Gastrocnemius medialis (tissue), 4 donors: ENCODE results near the gene DIRAS2. TPM values are rescaled to one million over a fixed set of nuclear protein-coding genes. Genes with fewer than 3 reads are reported as not detected.

ENCODE experiments used
- ATAC-seq, 2 donors: fragments of 150-250 bp; one replicate each; pipeline ENCODE4 v1.9.1; 2016
- DNase-seq, 2 donors: peaks; one replicate each; pipeline ENCODE4 v3.0.0-alpha.2; 2019
- H3K27ac ChIP-seq, 4 donors: fragments of 200-600 bp; sonication (generic); 1 replicate in 1 of 4; 2 replicates in 3 of 4; pipeline ENCODE4 v1.5.1; 2016 to 2018; ENCODE audit warnings: mild to moderate bottlenecking in 2 of 4, moderate library complexity in 1 of 4
- H3K27me3 ChIP-seq, 3 donors: fragments of 200-600 bp; sonication (generic) in 2 of 3; 1 replicate in 1 of 3; 2 replicates in 2 of 3; pipeline versions ENCODE4 v1.5.1 to v1.6.0; 2016 to 2019; ENCODE audit warnings: mild to moderate bottlenecking in 1 of 3, moderate library complexity in 1 of 3
- H3K36me3 ChIP-seq, 2 donors: fragments of 200-600 bp; sonication (generic) in 1 of 2; one replicate each; pipeline ENCODE4 v1.5.1; 2017 to 2018
- H3K4me1 ChIP-seq, 2 donors: fragments of 200-600 bp; sonication (generic) in 1 of 2; one replicate each; pipeline ENCODE4 v1.5.1; 2016 to 2017; ENCODE audit warnings: mild to moderate bottlenecking in 2 of 2
- H3K4me3 ChIP-seq, 4 donors: fragments of 200-600 bp; sonication (generic) in 3 of 4; 1 replicate in 1 of 4; 2 replicates in 3 of 4; pipeline ENCODE4 v1.5.1; 2016 to 2019; ENCODE audit warnings: mild to moderate bottlenecking in 2 of 4
- H3K9me3 ChIP-seq, 3 donors: fragments of 200-600 bp; sonication (generic) in 2 of 3; 1 replicate in 1 of 3; 2 replicates in 2 of 3; pipeline ENCODE4 v1.5.1; 2016 to 2019
- POLR2A ChIP-seq, 2 donors: fragments of 450-650 bp; IDR thresholded peaks; one replicate each; pipeline ENCODE4 v1.6.1; 2017; ENCODE audit warnings: antibody characterized with exemption in 2 of 2, mild to moderate bottlenecking in 2 of 2, moderate library complexity in 2 of 2
- in situ Hi-C, 4 donors: fragments of 200-750 bp; cut with MboI; loops; one replicate each; pipeline versions ENCODE4 v1.15.0 to v1.8.0; 2017; ENCODE audit warnings: low sequenced_read_pairs in 4 of 4
- intact Hi-C: fragments of 100-400 bp; cut with DNase I; formaldehyde crosslinking; loops from one replicate; pipeline ENCODE4 v1.15.1; 2023; ENCODE audit warnings: low total_unique reads
- total RNA-seq, 4 donors: library from RNA; depleted of rRNA; stranded (reverse); fragments of >200 nt; gene quantifications; one replicate each; pipeline versions ENCODE4 v1.1.0 to v1.2.3, GENCODE V29; 2016
- TF ChIP-seq, protein P1 (sequence below), 5 experiments: fragments of 450-650 bp in 3 of 5; fragments of 200-600 bp in 2 of 5; sonication (generic) in 2 of 5; IDR thresholded peaks in 4 of 5; conservative IDR thresholded peaks in 1 of 5; 1 replicate in 4 of 5; 2 replicates in 1 of 5; pipeline ENCODE4 v1.5.1; 2016 to 2019; ENCODE audit warnings: antibody characterized with exemption in 5 of 5, mild to moderate bottlenecking in 3 of 5, moderate library complexity in 3 of 5

DIRAS2 gene
- total RNA-seq, 4 donors from 2014 or later: not detected

DNA sequence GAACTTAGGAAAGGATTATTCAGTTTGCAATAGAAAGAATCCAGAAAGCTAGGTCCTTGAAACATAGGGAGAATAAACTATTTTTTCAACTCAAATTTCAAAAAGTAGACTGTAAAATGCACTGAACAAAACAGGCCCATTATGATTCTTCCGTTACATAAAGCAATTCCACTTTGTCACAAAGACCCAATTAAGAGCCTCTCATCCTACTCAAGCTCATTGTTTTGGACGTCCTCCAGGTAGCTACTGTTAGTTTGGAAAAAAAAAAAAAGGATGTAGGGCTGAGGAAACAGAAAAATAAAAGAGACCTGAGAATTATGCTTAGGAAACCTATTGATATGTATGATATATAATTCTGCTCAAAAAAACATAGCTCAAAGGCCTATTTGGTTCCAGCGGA lies 74.0 kb downstream of the DIRAS2 start:
- DNase-seq (no peak), ATAC-seq (no peak)
- intact Hi-C loops: no loop called here
- no peak for TF ChIP-seq POLR2A (IDR thresholded peaks at IDR 0.05)
- TF ChIP-seq, protein P1, sequence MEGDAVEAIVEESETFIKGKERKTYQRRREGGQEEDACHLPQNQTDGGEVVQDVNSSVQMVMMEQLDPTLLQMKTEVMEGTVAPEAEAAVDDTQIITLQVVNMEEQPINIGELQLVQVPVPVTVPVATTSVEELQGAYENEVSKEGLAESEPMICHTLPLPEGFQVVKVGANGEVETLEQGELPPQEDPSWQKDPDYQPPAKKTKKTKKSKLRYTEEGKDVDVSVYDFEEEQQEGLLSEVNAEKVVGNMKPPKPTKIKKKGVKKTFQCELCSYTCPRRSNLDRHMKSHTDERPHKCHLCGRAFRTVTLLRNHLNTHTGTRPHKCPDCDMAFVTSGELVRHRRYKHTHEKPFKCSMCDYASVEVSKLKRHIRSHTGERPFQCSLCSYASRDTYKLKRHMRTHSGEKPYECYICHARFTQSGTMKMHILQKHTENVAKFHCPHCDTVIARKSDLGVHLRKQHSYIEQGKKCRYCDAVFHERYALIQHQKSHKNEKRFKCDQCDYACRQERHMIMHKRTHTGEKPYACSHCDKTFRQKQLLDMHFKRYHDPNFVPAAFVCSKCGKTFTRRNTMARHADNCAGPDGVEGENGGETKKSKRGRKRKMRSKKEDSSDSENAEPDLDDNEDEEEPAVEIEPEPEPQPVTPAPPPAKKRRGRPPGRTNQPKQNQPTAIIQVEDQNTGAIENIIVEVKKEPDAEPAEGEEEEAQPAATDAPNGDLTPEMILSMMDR (IDR thresholded peaks at IDR 0.05 in 4 of 5, conservative IDR thresholded peaks at IDR 0.05 in 1 of 5): no peak
- in situ Hi-C loops: no loop called here
- Histone ChIP-seq H3K4me3 (no peak overlapping the region), H3K4me1 (no peaks in the 10 kb centered on the region), H3K9me3 (no peaks in the 10 kb centered on the region), H3K27me3 (no peaks in the 10 kb centered on the region), H3K36me3 (no peaks in the 10 kb centered on the region), H3K27ac (no peak overlapping the region)

DNA sequence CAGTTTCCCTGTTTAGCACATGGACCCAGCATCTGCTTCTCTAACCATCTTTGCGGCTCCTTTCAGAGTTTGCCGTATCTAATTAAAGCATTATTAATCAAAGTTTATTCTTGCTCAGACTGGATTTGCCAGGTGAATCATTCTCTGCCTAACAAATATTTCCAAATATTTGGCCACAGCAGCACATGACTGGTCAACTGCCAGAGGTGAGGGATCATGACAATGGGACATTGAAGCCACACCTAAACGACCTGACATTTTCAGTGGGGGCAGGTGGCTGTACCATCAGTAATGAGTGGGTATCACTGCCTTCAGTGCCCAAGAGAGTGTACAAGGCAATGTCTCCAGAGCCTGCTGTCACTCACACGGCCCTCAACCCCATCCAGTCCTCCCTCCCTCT lies 80.4 kb downstream of the DIRAS2 start:
- Histone ChIP-seq H3K27me3 (no peaks in the 10 kb centered on the region), H3K9me3 (no peaks in the 10 kb centered on the region), H3K4me3 (no peak overlapping the region), H3K36me3 (no peaks in the 10 kb centered on the region), H3K4me1 (no peaks in the 10 kb centered on the region), H3K27ac (no peak overlapping the region)
- intact Hi-C loops (no loop called here), in situ Hi-C loops (no loop called here)
- DNase-seq: no peak
- TF ChIP-seq, protein P1 (IDR thresholded peaks at IDR 0.05 in 4 of 5, conservative IDR thresholded peaks at IDR 0.05 in 1 of 5): no peak
- TF ChIP-seq POLR2A (IDR thresholded peaks at IDR 0.05): no peak
- no peak for ATAC-seq

Other genes with a start within 250 kb of the DIRAS2 start
- 1 to 10 TPM in 3 of 4 donors, under 1 TPM in 1; 0.53 to 3.3 (median 2.0) TPM for gene SYK, start 159.0 kb upstream of the DIRAS2 start, total RNA-seq